SH-SY5Y (cell line): ENCODE results near the gene WRAP53.

Experiments
- GATA2 ChIP-seq: IDR thresholded peaks from 2 replicates; pipeline ENCODE4 v1.6.1; 2011; ENCODE audit warnings: mild to moderate bottlenecking, low read depth, low read length
- GATA3 ChIP-seq: IDR thresholded peaks from 2 replicates; pipeline ENCODE4 v1.6.1; 2011; ENCODE audit warnings: low read depth, mild to moderate bottlenecking, low read length, moderate library complexity

DNA sequence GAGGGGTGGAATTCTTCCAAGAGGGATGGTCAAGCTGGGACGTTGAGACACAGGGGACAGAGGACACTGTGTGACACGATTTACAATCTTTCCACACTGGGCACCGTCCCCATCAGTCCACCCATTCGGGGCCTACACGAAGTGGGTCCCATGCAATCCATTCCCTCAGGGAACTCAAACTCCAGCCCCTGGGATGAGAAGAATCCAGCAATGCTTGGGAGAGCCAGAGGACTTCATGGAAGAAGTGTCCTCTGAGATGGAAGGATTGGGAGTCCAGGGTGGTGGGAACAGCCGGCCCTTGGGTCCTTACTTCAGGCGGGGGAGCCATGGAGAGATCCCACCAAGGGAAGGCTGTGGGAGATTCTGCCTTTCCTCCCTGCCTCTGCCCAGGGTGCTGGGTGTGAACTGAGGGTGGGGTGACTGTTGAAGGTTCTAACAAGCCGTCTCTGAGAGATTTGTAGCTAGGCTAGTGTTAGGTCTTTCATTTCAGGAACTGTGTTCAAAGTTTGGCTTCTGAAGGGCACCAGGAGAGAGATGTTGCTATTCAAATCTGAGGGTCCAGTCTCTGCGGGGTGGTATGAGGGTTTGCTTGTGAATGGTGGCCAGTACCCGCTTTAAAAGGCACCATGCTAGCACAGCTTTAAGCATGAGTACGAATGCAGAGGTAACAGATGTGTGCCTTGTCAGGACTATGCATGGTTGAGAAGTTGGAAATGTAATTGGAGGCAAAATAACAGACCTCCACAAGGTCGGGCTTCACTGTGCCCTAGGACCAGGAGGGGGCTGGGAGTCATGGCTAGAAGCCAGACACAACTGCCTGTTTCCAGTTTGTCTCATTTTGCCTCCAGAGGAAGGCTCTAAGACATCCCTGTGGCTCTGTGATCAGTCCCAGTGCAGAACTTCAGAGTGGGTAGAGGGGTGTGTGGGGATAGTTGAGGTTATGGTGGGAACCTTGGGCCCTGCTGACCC, 35.6 kb upstream of the WRAP53 start:
- no peak for TF ChIP-seq GATA3
- TF ChIP-seq GATA2, result no peak
